GM19452 (cell line): Measurements from ENCODE around the gene HIVEP3.
"Not testable (repeated sequence)": the region's sequence is repeated elsewhere in the genome, so short reads cannot be mapped to it uniquely, and the experiment has no call there.

Experiments
- ATAC-seq: cut with Tn5 transposase; IDR thresholded peaks from one replicate; pipeline ENCODE4 v1.9.1; 2021; ENCODE audit not compliant: unreplicated experiment

The HIVEP3 gene

GRCh38 chr1:41573785-41574713 is 344.7 kb downstream of the HIVEP3 start:
- ATAC-seq: peak; percentile 75

GRCh38 chr1:41573194-41573593 is 345.5 kb downstream of the HIVEP3 start:
- no peak for ATAC-seq

- ATAC-seq: no peak
Measured at GRCh38 chr1:41572224-41572623, 346.5 kb downstream of the HIVEP3 start.

- no peak for ATAC-seq
Measured at GRCh38 chr1:41571041-41571440, 347.7 kb downstream of the HIVEP3 start.

GRCh38 chr1:41568204-41568603 is 350.5 kb downstream of the HIVEP3 start:
- no peak for ATAC-seq

- no peak for ATAC-seq
Measured at GRCh38 chr1:41566969-41567368, 351.8 kb downstream of the HIVEP3 start.

- ATAC-seq: no peak
Measured at GRCh38 chr1:41566274-41566885, 352.3 kb downstream of the HIVEP3 start.

- ATAC-seq: no peak
Measured at GRCh38 chr1:41564741-41565475, 353.8 kb downstream of the HIVEP3 start.

GRCh38 chr1:41562328-41562727 is 356.4 kb downstream of the HIVEP3 start:
- no peak for ATAC-seq

- no peak for ATAC-seq
Measured at GRCh38 chr1:41560931-41561330, 357.8 kb downstream of the HIVEP3 start.

- ATAC-seq: no peak
Measured at GRCh38 chr1:41560496-41560895, 358.2 kb downstream of the HIVEP3 start.

GRCh38 chr1:41559331-41559730 is 359.4 kb downstream of the HIVEP3 start:
- ATAC-seq: no peak

GRCh38 chr1:41558761-41559171 is 360.0 kb downstream of the HIVEP3 start:
- ATAC-seq: no peak

GRCh38 chr1:41557751-41558455 is 360.8 kb downstream of the HIVEP3 start:
- no peak for ATAC-seq

- ATAC-seq: not testable (repeated sequence)
Measured at GRCh38 chr1:41554746-41555145, 364.0 kb downstream of the HIVEP3 start.

- ATAC-seq: no peak
Measured at GRCh38 chr1:41547781-41548560, 370.8 kb downstream of the HIVEP3 start.

GRCh38 chr1:41547336-41547735 is 371.4 kb downstream of the HIVEP3 start:
- no peak for ATAC-seq

- ATAC-seq: no peak
Measured at GRCh38 chr1:41546833-41547135, 371.9 kb downstream of the HIVEP3 start.

- ATAC-seq: no peak
Measured at GRCh38 chr1:41545996-41546832, 372.5 kb downstream of the HIVEP3 start.
